OCI-LY7 (cell line): ENCODE results near the gene SRGN. TPM values are rescaled to one million over a fixed set of nuclear protein-coding genes. Genes with fewer than 3 reads are reported as not detected.

ENCODE experiments used
- BruUV-seq: library from RNA; stranded (reverse); fragments of 400-500 nt; replicated peaks from 2 replicates; lab custom pipeline; 2021; lab: Mats Ljungman, UMichigan
- CTCF ChIA-PET: fragments of 300-600 bp; sonication (Branson Sonifier 250); formaldehyde crosslinking; loops from one replicate; lab custom pipeline; 2022; ENCODE audit warnings: antibody characterized with exemption; ENCODE audit not compliant: unreplicated experiment; lab: Charles Lee
- POLR2A ChIA-PET: fragments of 300-600 bp; sonication (Branson Sonifier 250); formaldehyde crosslinking; loops from one replicate; lab custom pipeline; 2022; ENCODE audit warnings: antibody characterized with exemption; lab: Charles Lee
- DNase-seq: peaks from one replicate; pipeline ENCODE4 v3.0.0-alpha.2; 2015; ENCODE audit warnings: low spot score
- H2AFZ ChIP-seq: fragments of 200-600 bp; sonication (generic), shearing (Covaris generic); 2 replicates; pipeline ENCODE4 v1.6.1; 2014; ENCODE audit warnings: mild to moderate bottlenecking, antibody characterized with exemption, low read length, moderate library complexity
- H3K27ac ChIP-seq: fragments of 200-600 bp; sonication (generic); 2 replicates; pipeline ENCODE4 v1.5.1; 2014; ENCODE audit warnings: mixed run types, low read depth, mild to moderate bottlenecking, moderate library complexity, low read length, inconsistent platforms; ENCODE audit not compliant: poor library complexity, severe bottlenecking
- H3K36me3 ChIP-seq: fragments of 200-600 bp; sonication (generic); 2 replicates; pipeline ENCODE4 v1.6.1; 2014; ENCODE audit warnings: mild to moderate bottlenecking, antibody characterized with exemption, low read length, moderate library complexity, mixed read lengths; ENCODE audit not compliant: insufficient read depth
- H3K4me1 ChIP-seq: fragments of 200-600 bp; sonication (generic); 2 replicates; pipeline ENCODE4 v1.5.1; 2014; ENCODE audit warnings: mild to moderate bottlenecking, low read length; ENCODE audit not compliant: insufficient read depth, poor library complexity, severe bottlenecking
- H3K4me2 ChIP-seq: fragments of 200-600 bp; sonication (generic); 2 replicates; pipeline ENCODE4 v1.6.1; 2014; ENCODE audit warnings: mild to moderate bottlenecking, low read length
- H3K4me3 ChIP-seq: fragments of 200-600 bp; sonication (generic); 2 replicates; pipeline ENCODE4 v1.5.1; 2014; ENCODE audit warnings: mild to moderate bottlenecking, low read depth, low read length; ENCODE audit not compliant: poor library complexity, severe bottlenecking
- H3K79me2 ChIP-seq: fragments of 200-600 bp; sonication (generic); 2 replicates; pipeline ENCODE4 v1.6.1; 2016; ENCODE audit warnings: low read depth, mild to moderate bottlenecking, low read length, moderate library complexity, mixed read lengths; ENCODE audit not compliant: insufficient read depth
- H3K9me2 ChIP-seq: fragments of 200-600 bp; sonication (generic); 2 replicates; pipeline ENCODE4 v1.6.1; 2016; ENCODE audit warnings: mild to moderate bottlenecking, low read length, mixed read lengths; ENCODE audit not compliant: insufficient read depth
- H3K9me3 ChIP-seq: fragments of 200-600 bp; sonication (generic); 2 replicates; pipeline ENCODE4 v1.6.1; 2014; ENCODE audit warnings: mild to moderate bottlenecking, mixed run types, low read length, mixed read lengths
- H4K20me1 ChIP-seq: fragments of 200-600 bp; sonication (generic); 2 replicates; pipeline ENCODE4 v1.6.1; 2014; ENCODE audit warnings: mild to moderate bottlenecking, antibody characterized with exemption, low read length, moderate library complexity, mixed read lengths; ENCODE audit not compliant: insufficient read depth
- CTCF ChIP-seq: fragments of 200-600 bp; sonication (generic); conservative IDR thresholded peaks from 2 replicates; pipeline ENCODE4 v1.5.1; 2014; ENCODE audit warnings: mild to moderate bottlenecking, antibody characterized with exemption, low read length, moderate library complexity, mixed read lengths
- EZH2phosphoT487 ChIP-seq: fragments of 200-600 bp; sonication (generic); IDR thresholded peaks from 2 replicates; pipeline ENCODE4 v1.6.1; 2018; ENCODE audit warnings: low read depth, borderline replicate concordance, mild to moderate bottlenecking, mixed run types, antibody characterized with exemption, low read length, moderate library complexity, mixed read lengths
- intact Hi-C: fragments of 100-400 bp; cut with micrococcal nuclease; formaldehyde crosslinking; loops from one replicate; pipeline ENCODE4 v1.10.0; 2022; ENCODE audit not compliant: unreplicated experiment
- total RNA-seq, 2 experiments: library from RNA; depleted of rRNA in 1 of 2; stranded (reverse); fragments of >200 nt in 1 of 2; shearing (Covaris generic) in 1 of 2; gene quantifications; 2 replicates each; pipeline ENCODE4 v1.2.3, GENCODE V29; 2014 to 2022

Gene SRGN
- total RNA-seq, 2 experiments from 2014 or later: 5.8 to 16.3 TPM

GRCh38 chr10:69073736-69074364 is 14.1 kb upstream of the SRGN start:
- no peaks in the 10 kb centered on the region for H4K20me1 ChIP-seq
- H3K9me3 ChIP-seq: no peaks in the 10 kb centered on the region
- intact Hi-C loops: no loop called here
- no peak overlapping the region for H3K27ac ChIP-seq
- H3K4me1 ChIP-seq: peaks cover 3% of the 10 kb centered on the region
- no TSS peak for BruUV-seq
- ChIA-PET POLR2A (interaction anchor here (0.6 to 0.7 kb wide), 2 partner anchors 14 to 1193 kb away, joined by 3 read pairs; no protein-coding TSS in a partner anchor), CTCF (no interaction called here)
- TF ChIP-seq CTCF (no peak), EZH2phosphoT487 (no peak)
- DNase-seq: no peak
- H3K4me3 ChIP-seq: no peak overlapping the region
- no peaks in the 10 kb centered on the region for H3K79me2 ChIP-seq
- no peaks in the 10 kb centered on the region for H3K36me3 ChIP-seq
- no peaks in the 10 kb centered on the region for H3K9me2 ChIP-seq
- no peak overlapping the region for H3K4me2 ChIP-seq
- no peak overlapping the region for H2AFZ ChIP-seq

- Histone ChIP-seq H3K4me3 (no peak overlapping the region), H3K4me1 (peaks cover 3% of the 10 kb centered on the region), H3K79me2 (no peaks in the 10 kb centered on the region), H2AFZ (no peak overlapping the region), H3K36me3 (no peaks in the 10 kb centered on the region), H3K9me2 (no peaks in the 10 kb centered on the region), H3K27ac (no peak overlapping the region), H3K4me2 (no peak overlapping the region), H4K20me1 (no peaks in the 10 kb centered on the region), H3K9me3 (no peaks in the 10 kb centered on the region)
- intact Hi-C loops: no loop called here
- CTCF ChIA-PET: no interaction called here
- DNase-seq: no peak
- BruUV-seq: no TSS peak
- no peak for TF ChIP-seq EZH2phosphoT487
- no peak for TF ChIP-seq CTCF
- POLR2A ChIA-PET: no interaction called here
These were observed 13.4 kb upstream of the SRGN start for GRCh38 chr10:69074532-69074931.

- Histone ChIP-seq H3K4me1 (peaks cover 3% of the 10 kb centered on the region), H3K9me2 (no peaks in the 10 kb centered on the region), H2AFZ (no peak overlapping the region), H3K36me3 (no peaks in the 10 kb centered on the region), H3K27ac (no peak overlapping the region), H3K4me3 (no peak overlapping the region), H3K9me3 (no peaks in the 10 kb centered on the region), H3K4me2 (no peak overlapping the region), H3K79me2 (no peaks in the 10 kb centered on the region), H4K20me1 (no peaks in the 10 kb centered on the region)
- no peak for TF ChIP-seq CTCF
- TF ChIP-seq EZH2phosphoT487: no peak
- CTCF ChIA-PET: no interaction called here
- intact Hi-C loops: no loop called here
- BruUV-seq: no TSS peak
- no peak for DNase-seq
- POLR2A ChIA-PET: no interaction called here
These were observed 12.5 kb upstream of the SRGN start for GRCh38 chr10:69075431-69075830.
